Stimulated activated CD4-positive, alpha-beta T cell treated with anti-CD3 and anti-CD28 coated beads, TNF-alpha, amount 100 ng/mL, for 4 hours (primary cell): Measurements from ENCODE around the gene FDPS.

Experiments used
- DNase-seq, 3 experiments: peaks; one replicate each; pipeline ENCODE4 v3.0.0-alpha.2; 2020; ENCODE audit warnings: low read depth in 3 of 3

FDPS gene

DNA sequence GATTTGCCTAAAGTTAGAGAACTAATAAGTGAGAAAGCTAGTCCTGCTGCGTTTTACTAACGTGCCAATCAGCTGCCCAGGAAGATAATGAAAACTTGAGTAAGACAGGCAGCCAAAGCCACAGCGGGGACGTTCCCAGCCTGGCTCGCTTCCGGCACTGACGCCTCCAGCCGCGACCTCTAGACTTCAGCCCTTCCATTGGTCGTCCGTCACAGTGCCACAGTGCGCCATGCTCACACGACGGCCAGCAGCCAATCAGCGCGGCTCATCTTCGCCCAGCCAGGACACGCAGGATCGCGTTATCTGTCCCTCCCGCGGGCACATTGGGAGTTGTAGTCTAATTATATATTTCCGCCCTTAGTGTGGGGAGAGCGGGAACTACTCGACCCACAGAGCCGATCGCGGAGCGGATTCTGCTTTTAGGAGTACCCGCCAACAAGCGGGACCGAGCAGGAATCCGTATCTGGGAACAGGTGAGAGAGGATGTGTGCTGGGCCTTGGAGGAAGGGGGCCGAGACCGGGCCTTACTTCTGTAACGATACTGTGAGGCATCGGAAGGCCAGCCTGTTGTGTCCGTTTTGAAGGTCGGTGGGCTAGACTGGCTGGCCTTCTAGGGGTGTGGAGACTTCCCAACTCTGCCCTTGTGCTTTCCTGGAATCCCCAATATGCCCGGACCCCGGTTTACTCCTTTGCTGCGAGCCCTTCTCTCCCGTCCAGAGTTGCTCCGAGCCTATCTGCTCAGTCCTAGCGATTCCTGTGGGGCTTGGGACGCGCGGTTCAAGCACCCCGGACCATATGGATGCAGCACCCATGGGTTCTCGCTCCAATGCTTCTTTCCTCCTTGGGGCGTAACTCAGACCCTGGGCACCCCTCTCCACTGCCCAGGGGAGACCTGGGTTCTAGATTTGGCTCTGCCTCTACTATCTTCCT lies at the start of gene FDPS:
TSS of gene FDPS (plus strand) at position 374 of the 930 bp plus-strand sequence. CDS start 924 bp downstream, outside the sequence.
- DNase-seq: peak; percentile 83 to 96 (median 93)

DNA sequence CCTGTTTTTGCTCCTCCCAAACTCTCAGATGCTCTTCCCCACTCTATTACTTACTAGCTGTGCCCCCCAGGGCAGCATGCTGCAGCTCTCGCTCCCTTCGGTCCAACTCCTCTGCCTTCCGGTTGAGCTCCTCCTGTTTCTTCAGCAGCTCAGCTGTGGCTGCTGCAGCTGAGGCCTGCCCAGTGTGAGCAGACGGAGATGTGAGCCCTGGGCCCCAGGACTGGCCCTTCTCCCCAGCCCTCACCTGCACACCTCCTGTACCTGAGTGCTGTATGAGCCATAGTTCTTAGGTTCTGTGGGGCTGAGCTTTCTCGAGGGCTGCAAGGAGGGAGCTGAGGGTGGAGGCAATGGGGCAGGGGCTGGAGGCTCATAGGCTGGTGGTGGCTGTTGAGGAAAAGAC lies 48.4 kb upstream of the FDPS start:
- no peak for DNase-seq

- DNase-seq: no peak
These were observed 47.2 kb upstream of the FDPS start for GRCh38 chr1:155261493-155261851.

DNA sequence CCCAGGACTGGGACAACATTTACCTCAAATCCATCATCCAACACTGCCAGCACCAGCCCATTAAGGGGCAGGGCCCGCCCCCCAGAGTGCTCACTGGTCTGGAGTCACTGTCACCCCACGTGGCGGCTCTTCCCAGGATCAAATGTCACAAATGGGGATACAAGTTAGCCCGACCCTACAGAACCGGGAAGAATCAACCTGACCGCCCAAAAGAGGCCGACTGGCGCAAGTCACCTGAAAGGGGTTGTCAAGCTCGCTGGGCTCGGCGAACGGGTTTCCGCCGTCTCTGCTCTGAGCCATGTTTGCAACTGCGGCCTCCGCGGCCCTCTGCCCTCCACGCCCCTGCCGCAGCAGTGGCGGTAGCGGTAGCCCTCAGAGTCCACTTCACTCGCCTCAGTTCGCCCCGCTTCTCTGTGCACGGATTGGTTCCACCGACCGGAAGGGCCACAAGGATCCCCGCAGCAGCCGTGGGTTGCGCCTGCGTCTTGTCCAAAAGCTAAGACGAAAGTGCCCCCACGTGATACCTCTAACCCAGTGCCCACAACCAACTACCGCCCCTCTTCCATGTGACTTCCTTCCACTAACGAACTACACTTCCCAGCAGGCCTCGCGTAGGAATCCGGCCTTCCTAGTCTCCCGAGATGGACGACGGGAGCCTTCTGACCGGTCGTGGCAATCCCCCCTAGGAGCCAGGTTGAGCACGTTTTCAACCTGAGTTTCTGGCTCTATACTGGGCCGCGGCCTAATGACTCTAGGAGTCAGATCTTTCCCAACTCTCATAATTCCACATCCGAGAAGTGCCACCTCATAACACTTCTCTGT lies 46.6 kb upstream of the FDPS start, which contains the start of gene SCAMP3:
TSS of gene SCAMP3 (minus strand) at position 509 of the 822 bp plus-strand sequence. CDS start at position 300, 209 bp downstream.
- peak; percentile 68 to 76 (median 72) for DNase-seq

DNA sequence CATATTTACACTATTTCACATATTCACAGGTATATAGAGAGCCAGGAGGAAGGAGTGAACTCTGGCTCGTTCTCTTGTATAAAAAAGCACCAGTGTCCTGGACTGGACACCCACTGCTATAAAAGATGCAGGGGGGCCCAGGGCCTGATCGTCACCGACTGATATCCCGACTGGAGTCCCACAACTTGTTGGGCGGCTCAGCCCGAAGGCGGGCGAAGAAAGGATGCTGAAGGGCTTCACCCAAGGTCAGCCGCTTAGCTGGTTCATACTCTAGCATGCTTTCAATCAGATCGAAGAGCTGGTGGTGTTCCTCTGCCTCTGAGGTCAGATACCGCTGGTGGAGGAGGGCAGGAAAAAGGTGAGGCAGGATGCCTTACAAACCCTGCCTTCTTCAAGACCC lies 45.6 kb upstream of the FDPS start:
- DNase-seq: no peak

DNA sequence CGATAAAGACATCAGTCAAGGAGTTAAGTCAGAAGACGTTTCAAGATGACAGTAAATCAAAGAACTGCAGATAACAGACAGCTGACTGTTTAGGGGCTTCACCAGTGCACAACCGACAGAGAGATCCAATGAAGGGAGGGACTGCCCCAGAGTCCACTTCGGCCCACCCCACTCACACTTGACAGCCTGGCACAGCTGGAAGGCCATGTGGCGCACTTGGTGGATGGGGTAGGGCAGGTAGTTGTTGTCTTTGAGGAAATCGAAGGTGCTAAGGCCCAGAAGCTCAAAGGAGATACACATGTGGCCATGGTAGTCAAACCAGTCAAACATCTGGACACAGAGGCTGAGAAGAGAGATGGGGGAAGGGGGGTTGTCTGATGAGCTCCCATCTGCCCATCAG lies 42.1 kb upstream of the FDPS start:
- DNase-seq: no peak

GRCh38 chr1:155267373-155267772 lies 41.3 kb upstream of the FDPS start:
- DNase-seq: no peak

GRCh38 chr1:155268630-155269029 lies 40.0 kb upstream of the FDPS start:
- DNase-seq: no peak

GRCh38 chr1:155269381-155269780 lies 39.3 kb upstream of the FDPS start:
- no peak for DNase-seq

- DNase-seq: no peak
These were observed 36.0 kb upstream of the FDPS start for GRCh38 chr1:155272466-155273342.

- DNase-seq: peak; percentile 92 to 93 (median 93)
These were observed 35.1 kb upstream of the FDPS start, which contains the start of gene CLK2 for GRCh38 chr1:155273343-155274245. CLK2 (minus strand) TSS chr1:155273504; CDS start chr1:155270977, 2,527 bp downstream.

- DNase-seq: peak; percentile 90 to 92 (median 90)
These were observed 31.4 kb upstream of the FDPS start, which contains the start of gene HCN3 for GRCh38 chr1:155277070-155277901. HCN3 (plus strand) TSS chr1:155277463; CDS start chr1:155277591, 128 bp downstream.

DNA sequence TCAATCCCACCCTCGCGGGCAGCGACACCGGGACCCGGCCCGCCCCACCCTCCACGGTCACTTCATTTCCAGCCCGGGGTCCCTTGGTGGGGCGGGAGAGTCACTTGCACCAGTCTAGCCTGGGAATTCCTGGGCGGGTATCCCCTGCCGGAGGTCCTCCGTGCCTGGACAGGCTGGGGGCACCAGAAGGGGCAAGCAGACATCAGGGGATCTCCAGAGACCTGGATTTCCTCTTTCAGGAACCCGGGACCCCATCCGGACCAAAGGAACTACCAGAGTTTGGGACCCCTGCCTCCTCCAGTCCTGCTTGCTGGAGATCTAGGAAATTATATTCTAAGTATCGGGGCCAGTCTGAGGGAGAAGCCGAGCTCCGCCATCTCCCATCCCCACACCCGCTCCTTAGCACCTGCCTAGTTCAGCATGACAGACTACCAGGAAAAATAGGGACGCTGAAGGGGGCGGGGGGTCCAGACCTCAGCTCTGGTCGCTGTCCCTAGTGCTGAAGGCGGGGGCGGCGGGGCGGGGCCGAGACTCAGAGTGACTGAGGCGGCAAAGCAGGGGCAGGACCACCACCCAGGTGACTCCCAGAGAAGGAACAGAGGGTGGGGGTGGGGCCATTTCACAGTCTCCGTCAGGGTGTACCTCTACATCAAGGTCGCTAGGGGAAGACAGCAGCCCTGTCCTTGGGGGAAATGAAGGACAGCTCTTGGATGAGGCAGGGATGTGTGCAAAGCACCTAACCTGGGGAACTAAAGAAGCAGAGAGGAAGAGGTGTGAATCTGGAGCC lies 30.6 kb upstream of the FDPS start:
- peak; percentile 56 to 66 (median 58) for DNase-seq

DNA sequence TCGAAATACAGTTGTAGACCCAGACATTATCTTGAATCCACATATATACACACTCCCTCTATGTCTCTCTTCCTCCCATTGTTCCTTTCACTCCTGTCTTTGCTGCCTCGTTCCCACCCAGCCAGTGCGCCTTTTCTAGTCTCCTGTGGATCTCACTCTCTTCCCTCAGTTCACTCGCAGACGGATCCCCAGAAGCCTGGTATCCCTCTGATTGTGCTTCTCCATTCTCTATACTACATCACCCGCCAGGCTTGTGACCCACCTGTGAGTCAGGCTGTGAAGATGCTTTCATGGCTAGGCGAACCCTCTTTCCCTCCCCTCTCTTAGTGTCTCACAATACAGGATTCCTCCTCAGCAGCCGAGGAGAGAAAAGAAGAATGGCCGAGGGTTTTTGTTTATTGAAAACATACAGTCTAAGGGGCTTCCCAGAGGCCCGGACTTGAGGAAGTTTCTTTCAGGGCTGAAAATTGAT lies 29.9 kb upstream of the FDPS start:
- no peak for DNase-seq

- DNase-seq: no peak
These were observed 29.4 kb upstream of the FDPS start for GRCh38 chr1:155279268-155279667.

GRCh38 chr1:155282488-155283091 lies 26.1 kb upstream of the FDPS start:
- DNase-seq: no peak

- DNase-seq: no peak
These were observed 24.2 kb upstream of the FDPS start for GRCh38 chr1:155284476-155284875.

GRCh38 chr1:155285063-155285462 lies 23.6 kb upstream of the FDPS start:
- DNase-seq: no peak
